NB4 (cell line): ENCODE results near the gene YWHAE.

Experiments used
- POLR2A ChIP-seq: IDR thresholded peaks from 2 replicates; pipeline ENCODE4 v1.6.1; 2011; ENCODE audit warnings: mild to moderate bottlenecking; ENCODE audit not compliant: insufficient read length; ENCODE audit errors: extremely low read depth
- TF ChIP-seq, protein P1 (sequence below): IDR thresholded peaks from one replicate; pipeline ENCODE4 v1.5.1; 2012; ENCODE audit warnings: low read depth, low read length

DNA sequence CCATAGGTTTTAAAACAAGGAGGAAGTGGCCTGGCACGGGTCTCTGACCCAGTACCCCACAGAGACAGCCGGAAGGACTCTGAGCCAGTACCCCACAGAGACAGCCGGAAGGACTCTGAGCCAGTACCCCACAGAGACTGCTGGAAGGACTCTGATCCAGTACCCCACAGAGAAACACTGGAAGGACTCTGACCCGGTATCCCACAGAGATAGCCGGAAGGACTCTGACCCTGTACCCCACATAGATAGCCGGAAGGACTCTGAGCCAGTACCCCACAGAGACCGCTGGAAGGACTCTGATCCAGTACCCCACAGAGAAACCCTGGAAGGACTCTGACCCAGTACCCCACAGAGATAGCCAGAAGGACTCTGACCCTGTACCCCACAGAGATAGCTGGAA lies 71.6 kb downstream of the YWHAE start:
- TF ChIP-seq, protein P1, sequence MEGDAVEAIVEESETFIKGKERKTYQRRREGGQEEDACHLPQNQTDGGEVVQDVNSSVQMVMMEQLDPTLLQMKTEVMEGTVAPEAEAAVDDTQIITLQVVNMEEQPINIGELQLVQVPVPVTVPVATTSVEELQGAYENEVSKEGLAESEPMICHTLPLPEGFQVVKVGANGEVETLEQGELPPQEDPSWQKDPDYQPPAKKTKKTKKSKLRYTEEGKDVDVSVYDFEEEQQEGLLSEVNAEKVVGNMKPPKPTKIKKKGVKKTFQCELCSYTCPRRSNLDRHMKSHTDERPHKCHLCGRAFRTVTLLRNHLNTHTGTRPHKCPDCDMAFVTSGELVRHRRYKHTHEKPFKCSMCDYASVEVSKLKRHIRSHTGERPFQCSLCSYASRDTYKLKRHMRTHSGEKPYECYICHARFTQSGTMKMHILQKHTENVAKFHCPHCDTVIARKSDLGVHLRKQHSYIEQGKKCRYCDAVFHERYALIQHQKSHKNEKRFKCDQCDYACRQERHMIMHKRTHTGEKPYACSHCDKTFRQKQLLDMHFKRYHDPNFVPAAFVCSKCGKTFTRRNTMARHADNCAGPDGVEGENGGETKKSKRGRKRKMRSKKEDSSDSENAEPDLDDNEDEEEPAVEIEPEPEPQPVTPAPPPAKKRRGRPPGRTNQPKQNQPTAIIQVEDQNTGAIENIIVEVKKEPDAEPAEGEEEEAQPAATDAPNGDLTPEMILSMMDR = no peak
- no peak for TF ChIP-seq POLR2A
